ENCODE measurements around the gene CNN1.

DNA sequence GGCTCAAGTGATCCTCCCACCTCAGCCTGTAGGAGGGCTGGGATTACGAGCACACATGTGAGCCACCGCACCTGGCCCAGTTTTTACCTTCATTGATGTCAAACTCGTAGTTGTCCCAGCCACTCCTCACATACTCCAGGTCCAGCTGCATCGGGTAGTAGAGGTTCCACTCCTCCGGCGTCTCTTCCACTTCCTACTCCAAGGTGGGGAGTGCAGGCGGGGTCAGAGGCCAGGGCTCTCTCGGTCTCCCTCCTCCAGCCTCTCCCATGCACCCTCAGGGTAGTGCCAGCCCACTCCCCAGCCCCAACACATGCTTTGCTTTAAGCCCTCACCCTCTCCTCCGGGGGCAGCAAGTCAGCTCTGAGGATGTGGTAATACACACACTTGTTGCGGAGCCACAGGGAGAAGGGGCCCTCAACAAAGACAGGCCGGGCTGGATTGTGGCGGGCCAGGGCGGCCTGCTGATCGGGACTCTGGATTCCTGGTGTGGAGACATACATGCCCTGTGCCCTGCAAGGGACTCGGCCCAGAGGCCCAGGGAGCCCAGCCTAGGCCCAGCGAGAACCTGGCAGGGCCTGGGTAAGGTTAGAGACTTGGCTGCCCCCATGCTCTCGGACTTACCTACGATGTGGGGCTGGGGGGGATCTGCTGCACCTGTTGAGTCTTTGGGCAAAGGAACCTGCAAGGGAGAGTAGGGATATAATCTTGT lies 31.1 kb upstream of the CNN1 start:
- no peak for TF ChIP-seq GATA2 (IDR thresholded peaks at IDR 0.05; ENCODE audit: low read depth, low read length)
- no peak for TF ChIP-seq GATA3 (IDR thresholded peaks at IDR 0.05; ENCODE audit: low read depth, low read length)

Measured in SH-SY5Y (cell line).